ENCODE data around the gene FZD1. TPM values are rescaled to one million over a fixed set of nuclear protein-coding genes. Genes with fewer than 3 reads are reported as not detected.
"Not testable (repeated sequence)": the region's sequence is repeated elsewhere in the genome, so short reads cannot be mapped to it uniquely, and the experiment has no call there.

FZD1 gene
- polyA plus RNA-seq, 2 donors: 2.7 to 5.0 TPM

- Histone ChIP-seq H3K9me3 (ENCODE audit: control insufficient read depth in 2 of 2, insufficient read depth in 1 of 2, low read depth in 1 of 2, low read length in 1 of 2) (no peaks in the 10 kb centered on the region), H3K4me3 (ENCODE audit: low read depth in 1 of 2, low read length in 2 of 2) (no peak overlapping the region), H3K27me3 (ENCODE audit: control insufficient read depth in 1 of 2, insufficient read depth in 2 of 2, low read length in 2 of 2) (no peaks in the 10 kb centered on the region), H3K27ac (ENCODE audit: low read depth in 2 of 2, low read length in 1 of 2) (no peak overlapping the region), H3K4me1 (ENCODE audit: control insufficient read depth in 2 of 2, insufficient read depth in 2 of 2, low read length in 1 of 2) (peaks cover 0 to 3% of the 10 kb centered on the region in 2 donors), H3K36me3 (ENCODE audit: control insufficient read depth in 2 of 2, insufficient read depth in 2 of 2, low read length in 1 of 2) (no peaks in the 10 kb centered on the region)
- WGBS, 2 donors: 85 to 89% methylated on average over 2 of the region's 2 CpGs
These were observed 28.9 kb downstream of the FZD1 start for GRCh38 chr7:91293136-91293535.

DNA sequence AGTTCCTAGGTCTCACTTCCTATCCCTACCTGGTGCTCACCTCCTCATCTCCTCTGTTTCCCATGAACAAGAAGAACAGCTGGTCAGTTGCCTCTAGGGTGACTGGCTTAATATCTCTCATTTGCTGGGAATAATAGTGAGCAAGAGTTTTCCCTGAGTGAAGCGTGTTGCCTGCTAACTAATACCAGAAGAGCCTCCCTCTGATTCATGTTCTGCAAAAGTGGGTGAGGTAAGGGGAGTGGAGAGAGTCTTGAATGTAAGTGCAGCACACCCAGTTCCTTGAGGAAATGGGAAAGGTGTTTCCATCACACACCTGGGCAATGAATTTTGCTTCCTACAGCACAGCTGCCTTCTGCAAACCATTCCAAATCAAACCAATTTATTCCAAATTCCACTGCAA lies 29.6 kb downstream of the FZD1 start:
- peak overlapping the region in 1 of 2 donors; percentile 52 for H3K27ac ChIP-seq (ENCODE audit: low read depth in 2 of 2, low read length in 1 of 2)
- WGBS, 2 donors: 69 to 73% methylated on average over 1 of the region's 1 CpG
- H3K4me1 ChIP-seq (ENCODE audit: control insufficient read depth in 2 of 2, insufficient read depth in 2 of 2, low read length in 1 of 2): peaks cover 0 to 3% of the 10 kb centered on the region in 2 donors
- H3K4me3 ChIP-seq (ENCODE audit: low read depth in 1 of 2, low read length in 2 of 2): no peak overlapping the region
- no peaks in the 10 kb centered on the region for H3K36me3 ChIP-seq (ENCODE audit: control insufficient read depth in 2 of 2, insufficient read depth in 2 of 2, low read length in 1 of 2)
- no peaks in the 10 kb centered on the region for H3K27me3 ChIP-seq (ENCODE audit: control insufficient read depth in 1 of 2, insufficient read depth in 2 of 2, low read length in 2 of 2)
- no peaks in the 10 kb centered on the region for H3K9me3 ChIP-seq (ENCODE audit: control insufficient read depth in 2 of 2, insufficient read depth in 1 of 2, low read depth in 1 of 2, low read length in 1 of 2)

- H3K9me3 ChIP-seq (ENCODE audit: control insufficient read depth in 2 of 2, insufficient read depth in 1 of 2, low read depth in 1 of 2, low read length in 1 of 2): no peaks in the 10 kb centered on the region
- peaks cover 0 to 3% of the 10 kb centered on the region in 2 donors for H3K4me1 ChIP-seq (ENCODE audit: control insufficient read depth in 2 of 2, insufficient read depth in 2 of 2, low read length in 1 of 2)
- no peak overlapping the region for H3K27ac ChIP-seq (ENCODE audit: low read depth in 2 of 2, low read length in 1 of 2)
- H3K36me3 ChIP-seq (ENCODE audit: control insufficient read depth in 2 of 2, insufficient read depth in 2 of 2, low read length in 1 of 2): no peaks in the 10 kb centered on the region
- 81 to 85% methylated on average over 6 of the region's 6 CpGs for WGBS, 2 donors
- no peak overlapping the region for H3K4me3 ChIP-seq (ENCODE audit: low read depth in 1 of 2, low read length in 2 of 2)
- H3K27me3 ChIP-seq (ENCODE audit: control insufficient read depth in 1 of 2, insufficient read depth in 2 of 2, low read length in 2 of 2): no peaks in the 10 kb centered on the region
These were observed 30.5 kb downstream of the FZD1 start for GRCh38 chr7:91294639-91295220.

DNA sequence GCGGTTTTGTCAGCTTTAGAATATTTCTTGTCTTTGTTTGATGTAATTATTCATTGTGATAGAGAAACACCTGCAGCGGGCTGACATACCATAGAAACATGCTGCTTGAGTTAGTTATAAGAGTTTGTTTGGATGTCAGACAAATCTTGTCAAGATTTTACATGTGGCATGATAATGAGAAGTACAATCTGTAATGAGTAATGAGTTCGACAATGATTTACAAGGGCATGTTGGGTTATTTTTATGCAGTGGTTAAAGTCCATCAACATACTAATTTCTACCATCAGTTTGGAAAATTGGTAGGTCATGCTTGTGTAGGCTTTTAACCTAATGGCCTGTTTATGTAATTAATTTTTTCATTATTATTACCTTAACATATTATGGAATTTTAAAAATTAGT lies 31.3 kb downstream of the FZD1 start:
- Histone ChIP-seq H3K4me1 (ENCODE audit: control insufficient read depth in 2 of 2, insufficient read depth in 2 of 2, low read length in 1 of 2) (peaks cover 0 to 3% of the 10 kb centered on the region in 2 donors), H3K27ac (ENCODE audit: low read depth in 2 of 2, low read length in 1 of 2) (no peak overlapping the region), H3K36me3 (ENCODE audit: control insufficient read depth in 2 of 2, insufficient read depth in 2 of 2, low read length in 1 of 2) (no peaks in the 10 kb centered on the region), H3K4me3 (ENCODE audit: low read depth in 1 of 2, low read length in 2 of 2) (no peak overlapping the region), H3K9me3 (ENCODE audit: control insufficient read depth in 2 of 2, insufficient read depth in 1 of 2, low read depth in 1 of 2, low read length in 1 of 2) (no peaks in the 10 kb centered on the region), H3K27me3 (ENCODE audit: control insufficient read depth in 1 of 2, insufficient read depth in 2 of 2, low read length in 2 of 2) (no peaks in the 10 kb centered on the region)
- WGBS, 2 donors: 82 to 86% methylated on average over 3 of the region's 3 CpGs

DNA sequence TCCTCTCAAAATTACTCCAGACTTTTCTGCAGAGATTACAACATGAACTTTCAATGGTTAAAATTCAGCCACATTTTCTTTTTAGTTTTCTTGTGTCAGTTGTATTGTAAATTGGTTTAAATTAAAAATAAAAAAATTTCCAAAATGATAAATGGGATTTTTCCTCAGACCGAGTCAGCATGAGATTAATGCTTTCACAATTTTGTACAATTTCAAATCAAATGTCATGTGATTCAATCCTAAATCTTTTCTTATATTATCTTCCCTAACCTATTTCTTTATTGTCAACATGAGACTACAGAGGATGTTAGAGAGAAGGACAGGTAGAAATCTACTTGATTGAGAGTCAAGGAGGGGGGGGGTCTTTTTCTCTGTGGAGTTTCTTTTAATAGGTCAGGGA lies 33.7 kb downstream of the FZD1 start:
- Histone ChIP-seq H3K27ac (ENCODE audit: low read depth in 2 of 2, low read length in 1 of 2) (no peak overlapping the region), H3K36me3 (ENCODE audit: control insufficient read depth in 2 of 2, insufficient read depth in 2 of 2, low read length in 1 of 2) (no peaks in the 10 kb centered on the region), H3K27me3 (ENCODE audit: control insufficient read depth in 1 of 2, insufficient read depth in 2 of 2, low read length in 2 of 2) (no peaks in the 10 kb centered on the region), H3K4me1 (ENCODE audit: control insufficient read depth in 2 of 2, insufficient read depth in 2 of 2, low read length in 1 of 2) (peaks cover 0 to 3% of the 10 kb centered on the region in 2 donors), H3K9me3 (ENCODE audit: control insufficient read depth in 2 of 2, insufficient read depth in 1 of 2, low read depth in 1 of 2, low read length in 1 of 2) (no peaks in the 10 kb centered on the region), H3K4me3 (ENCODE audit: low read depth in 1 of 2, low read length in 2 of 2) (no peak overlapping the region)
- 74 to 81% methylated on average over 1 of the region's 1 CpG for WGBS, 2 donors

DNA sequence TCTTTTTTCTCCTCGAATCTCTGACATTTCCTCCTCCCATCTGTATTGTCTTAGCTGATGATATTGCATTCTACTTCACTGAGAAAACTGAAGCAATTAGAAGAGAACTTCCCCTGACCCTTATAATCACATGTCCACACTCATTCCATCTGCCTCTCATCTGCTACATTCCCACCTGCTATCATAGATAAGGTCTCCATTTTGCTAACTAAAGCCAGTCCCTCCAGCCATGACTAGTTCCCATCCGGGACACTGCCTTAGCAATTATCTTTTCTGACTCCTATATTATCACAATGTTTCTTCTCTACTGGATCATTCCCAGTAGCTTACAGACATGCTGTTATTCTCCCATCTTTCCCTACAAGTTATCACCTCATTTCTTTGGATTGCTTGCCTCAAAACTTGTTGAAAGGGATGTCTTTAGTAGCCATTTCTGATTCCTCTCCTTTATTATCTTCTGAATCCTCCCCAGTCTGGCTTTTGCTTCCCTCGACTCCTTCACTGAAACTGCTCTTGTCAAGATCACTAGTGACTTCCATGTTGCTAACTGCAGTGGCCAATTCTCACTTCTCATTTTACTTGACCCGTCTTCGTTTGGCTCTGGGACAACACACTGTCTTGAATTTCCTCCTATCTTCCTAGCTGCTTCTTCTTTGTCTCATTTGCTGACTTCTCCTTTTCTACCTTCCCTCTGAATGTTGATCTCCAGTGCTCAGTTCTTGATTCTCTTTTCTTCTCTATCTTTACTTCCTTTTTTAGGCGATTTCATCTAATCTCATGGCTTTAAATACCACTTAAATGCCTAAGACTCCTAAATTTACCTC lies 35.9 kb downstream of the FZD1 start:
- no peaks in the 10 kb centered on the region for H3K27me3 ChIP-seq (ENCODE audit: control insufficient read depth in 1 of 2, insufficient read depth in 2 of 2, low read length in 2 of 2)
- no peaks in the 10 kb centered on the region for H3K36me3 ChIP-seq (ENCODE audit: control insufficient read depth in 2 of 2, insufficient read depth in 2 of 2, low read length in 1 of 2)
- H3K27ac ChIP-seq (ENCODE audit: low read depth in 2 of 2, low read length in 1 of 2): no peak overlapping the region
- no peak overlapping the region for H3K4me3 ChIP-seq (ENCODE audit: low read depth in 1 of 2, low read length in 2 of 2)
- WGBS, 2 donors: 84 to 86% methylated on average over 6 of the region's 6 CpGs
- no peaks in the 10 kb centered on the region for H3K9me3 ChIP-seq (ENCODE audit: control insufficient read depth in 2 of 2, insufficient read depth in 1 of 2, low read depth in 1 of 2, low read length in 1 of 2)
- no peaks in the 10 kb centered on the region for H3K4me1 ChIP-seq (ENCODE audit: control insufficient read depth in 2 of 2, insufficient read depth in 2 of 2, low read length in 1 of 2)

- Histone ChIP-seq H3K9me3 (ENCODE audit: control insufficient read depth in 2 of 2, insufficient read depth in 1 of 2, low read depth in 1 of 2, low read length in 1 of 2) (no peaks in the 10 kb centered on the region), H3K27ac (ENCODE audit: low read depth in 2 of 2, low read length in 1 of 2) (no peak overlapping the region), H3K36me3 (ENCODE audit: control insufficient read depth in 2 of 2, insufficient read depth in 2 of 2, low read length in 1 of 2) (no peaks in the 10 kb centered on the region), H3K4me3 (ENCODE audit: low read depth in 1 of 2, low read length in 2 of 2) (no peak overlapping the region), H3K27me3 (ENCODE audit: control insufficient read depth in 1 of 2, insufficient read depth in 2 of 2, low read length in 2 of 2) (no peaks in the 10 kb centered on the region), H3K4me1 (ENCODE audit: control insufficient read depth in 2 of 2, insufficient read depth in 2 of 2, low read length in 1 of 2) (no peaks in the 10 kb centered on the region)
- WGBS, 2 donors: 43 to 46% methylated on average over 2 of the region's 2 CpGs
These were observed 38.6 kb downstream of the FZD1 start for GRCh38 chr7:91302794-91303193.

- Histone ChIP-seq H3K9me3 (ENCODE audit: control insufficient read depth in 2 of 2, insufficient read depth in 1 of 2, low read depth in 1 of 2, low read length in 1 of 2) (no peaks in the 10 kb centered on the region), H3K36me3 (ENCODE audit: control insufficient read depth in 2 of 2, insufficient read depth in 2 of 2, low read length in 1 of 2) (no peaks in the 10 kb centered on the region), H3K4me3 (ENCODE audit: low read depth in 1 of 2, low read length in 2 of 2) (no peak overlapping the region), H3K4me1 (ENCODE audit: control insufficient read depth in 2 of 2, insufficient read depth in 2 of 2, low read length in 1 of 2) (no peaks in the 10 kb centered on the region), H3K27me3 (ENCODE audit: control insufficient read depth in 1 of 2, insufficient read depth in 2 of 2, low read length in 2 of 2) (no peaks in the 10 kb centered on the region), H3K27ac (ENCODE audit: low read depth in 2 of 2, low read length in 1 of 2) (no peak overlapping the region)
- WGBS, 2 donors: 54 to 68% methylated on average over 2 of the region's 2 CpGs
These were observed 42.0 kb downstream of the FZD1 start for GRCh38 chr7:91306266-91306665.

GRCh38 chr7:91307467-91307866 lies 43.2 kb downstream of the FZD1 start:
- H3K4me1 ChIP-seq (ENCODE audit: control insufficient read depth in 2 of 2, insufficient read depth in 2 of 2, low read length in 1 of 2): no peaks in the 10 kb centered on the region
- no peaks in the 10 kb centered on the region for H3K9me3 ChIP-seq (ENCODE audit: control insufficient read depth in 2 of 2, insufficient read depth in 1 of 2, low read depth in 1 of 2, low read length in 1 of 2)
- no peaks in the 10 kb centered on the region for H3K27me3 ChIP-seq (ENCODE audit: control insufficient read depth in 1 of 2, insufficient read depth in 2 of 2, low read length in 2 of 2)
- no peak overlapping the region for H3K27ac ChIP-seq (ENCODE audit: low read depth in 2 of 2, low read length in 1 of 2)
- no peaks in the 10 kb centered on the region for H3K36me3 ChIP-seq (ENCODE audit: control insufficient read depth in 2 of 2, insufficient read depth in 2 of 2, low read length in 1 of 2)
- no peak overlapping the region for H3K4me3 ChIP-seq (ENCODE audit: low read depth in 1 of 2, low read length in 2 of 2)
- 90 to 93% methylated on average over 3 of the region's 3 CpGs for WGBS, 2 donors

DNA sequence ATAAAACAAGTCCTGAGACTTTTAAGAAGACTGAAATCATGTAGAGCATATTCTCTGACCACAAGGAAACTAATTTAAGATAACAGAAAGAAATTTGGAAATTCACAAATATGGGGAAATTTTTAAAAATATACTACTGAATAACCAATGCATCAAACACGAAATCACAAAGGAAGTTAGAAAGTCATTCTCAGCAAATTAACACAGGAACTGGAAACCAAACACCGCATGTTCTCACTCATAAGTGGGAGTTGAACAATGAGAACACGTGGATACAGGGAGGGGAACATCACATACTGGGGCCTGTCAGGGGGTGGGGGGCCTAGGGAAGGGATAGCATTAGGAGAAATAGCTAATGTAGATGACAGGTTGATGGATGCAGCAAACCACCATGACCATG lies 44.0 kb downstream of the FZD1 start:
- WGBS, 2 donors: 74 to 80% methylated on average over 3 of the region's 3 CpGs

More for the DNA sequence above, 44.0 kb downstream of the FZD1 start:
- H3K9me3 ChIP-seq (ENCODE audit: control insufficient read depth in 2 of 2, insufficient read depth in 1 of 2, low read depth in 1 of 2, low read length in 1 of 2); H3K27me3 ChIP-seq (ENCODE audit: control insufficient read depth in 1 of 2, insufficient read depth in 2 of 2, low read length in 2 of 2); H3K4me3 ChIP-seq (ENCODE audit: low read depth in 1 of 2, low read length in 2 of 2); H3K36me3 ChIP-seq (ENCODE audit: control insufficient read depth in 2 of 2, insufficient read depth in 2 of 2, low read length in 1 of 2); H3K27ac ChIP-seq (ENCODE audit: low read depth in 2 of 2, low read length in 1 of 2); H3K4me1 ChIP-seq (ENCODE audit: control insufficient read depth in 2 of 2, insufficient read depth in 2 of 2, low read length in 1 of 2): not testable (repeated sequence)
